K562 (cell line): Measurements from ENCODE around the gene TEAD4. TPM values are rescaled to one million over a fixed set of nuclear protein-coding genes. Genes with fewer than 3 reads are reported as not detected.

Source experiments
- ATAC-seq: fragments of 200-7000 bp; cut with Tn5 transposase; 3 replicates; pipeline ENCODE4 v1.9.1; 2020; ENCODE audit warnings: moderate library complexity
- BruUV-seq: library from RNA; stranded (reverse); fragments of 400-500 nt; replicated peaks from 2 replicates; lab custom pipeline; 2021; lab: Mats Ljungman, UMichigan
- CTCF ChIA-PET: fragments of 300-600 bp; formaldehyde crosslinking; extraction: SDS; loops from one replicate; lab custom pipeline; 2021; ENCODE audit warnings: low intra/inter-chr PET ratio; lab: Yijun Ruan, JAX
- POLR2A ChIA-PET: fragments of 300-600, 350-650 bp; sonication (Branson Sonifier 250); formaldehyde crosslinking; extraction: SDS; loops from one replicate; lab custom pipeline; 2021; ENCODE audit warnings: antibody characterized with exemption, inconsistent platforms; lab: Yijun Ruan, JAX
- DNase-seq, 4 experiments: peaks; one replicate each; pipeline versions ENCODE4 v3.0.0 to v3.0.0-alpha.2; 2011 to 2018; ENCODE audit warnings: low spot score in 3 of 4, mixed read lengths in 3 of 4; ENCODE audit errors: extremely low read depth in 1 of 4
- FAIRE-seq: peaks from 2 replicates; lab custom pipeline; 2011; peaks lifted over from hg19 to GRCh38; lab: Jason Lieb, UNC
- H2AFZ ChIP-seq: 2 replicates; pipeline ENCODE4 v1.6.0; 2011; ENCODE audit warnings: low read depth, low read length, control low read depth, inconsistent platforms
- H3K27ac ChIP-seq: fragments of 200-600 bp; 3 replicates; pipeline ENCODE4 v1.8.0; 2011; ENCODE audit warnings: low read depth, mild to moderate bottlenecking, control low read depth, inconsistent platforms, low read length, moderate library complexity, mixed read lengths; ENCODE audit errors: extremely low read depth
- H3K27me3 ChIP-seq, 2 experiments: fragments of 300-600 bp in 1 of 2; 2 replicates in 1 of 2; 3 replicates in 1 of 2; pipeline versions ENCODE4 v1.6.0 to v1.8.0; 2011; ENCODE audit warnings: inconsistent platforms in 2 of 2, low read length in 2 of 2, mild to moderate bottlenecking in 1 of 2, mixed read lengths in 1 of 2, moderate library complexity in 1 of 2; ENCODE audit not compliant: control insufficient read depth in 2 of 2, insufficient read depth in 2 of 2
- H3K36me3 ChIP-seq: fragments of 300-600 bp; 3 replicates; pipeline ENCODE4 v1.8.0; 2011; ENCODE audit warnings: mild to moderate bottlenecking, low read length, inconsistent platforms; ENCODE audit not compliant: control insufficient read depth, insufficient read depth
- H3K4me1 ChIP-seq, 2 experiments: fragments of 200-600 bp in 1 of 2; replicated peaks in 1 of 2; 2 replicates in 1 of 2; 3 replicates in 1 of 2; pipeline versions ENCODE4 v1.5.1 to v1.8.0; 2011; ENCODE audit warnings: inconsistent platforms in 2 of 2, low read length in 2 of 2, mild to moderate bottlenecking in 1 of 2, mixed read lengths in 1 of 2, moderate library complexity in 1 of 2; ENCODE audit not compliant: control insufficient read depth in 2 of 2, insufficient read depth in 2 of 2
- H3K4me2 ChIP-seq: 2 replicates; pipeline ENCODE4 v1.6.1; 2011; ENCODE audit warnings: low read length, control low read depth, inconsistent platforms, mixed read lengths; ENCODE audit not compliant: insufficient read depth
- H3K4me3 ChIP-seq: fragments of 200-600 bp; sonication (generic), shearing (Covaris generic); 2 replicates; pipeline ENCODE4 v1.5.1; 2016; ENCODE audit warnings: control low read depth, inconsistent platforms
- H3K79me2 ChIP-seq: fragments of 200-600 bp; 3 replicates; pipeline ENCODE4 v1.8.0; 2011; ENCODE audit warnings: low read length, inconsistent platforms; ENCODE audit not compliant: control insufficient read depth, insufficient read depth
- H3K9ac ChIP-seq, 2 experiments: 2 replicates each; pipeline versions ENCODE4 v1.6.0 to v1.6.1; 2011; ENCODE audit warnings: low read depth in 2 of 2, low read length in 2 of 2, control low read depth in 1 of 2, inconsistent platforms in 1 of 2, mild to moderate bottlenecking in 1 of 2, mixed read lengths in 1 of 2; ENCODE audit not compliant: insufficient read depth in 1 of 2
- H3K9me1 ChIP-seq: one replicate; pipeline ENCODE4 v1.6.0; 2011; ENCODE audit warnings: inconsistent platforms, mild to moderate bottlenecking, low read length, moderate library complexity; ENCODE audit not compliant: control insufficient read depth, insufficient read depth
- H3K9me3 ChIP-seq: replicated peaks from 2 replicates; pipeline ENCODE4 v1.5.1; 2011; ENCODE audit warnings: low read depth, low read length, inconsistent platforms; ENCODE audit not compliant: control insufficient read depth, insufficient read depth
- H4K20me1 ChIP-seq: replicated peaks from 2 replicates; pipeline ENCODE4 v1.6.1; 2011; ENCODE audit warnings: low read length, inconsistent platforms, mixed read lengths; ENCODE audit not compliant: control insufficient read depth, insufficient read depth
- CHD4 ChIP-seq: fragments of 200-600 bp; sonication (generic); IDR thresholded peaks from 3 replicates; pipeline ENCODE4 v1.6.1; 2012; ENCODE audit warnings: low read depth, mild to moderate bottlenecking, mixed read lengths, low read length, inconsistent platforms; ENCODE audit not compliant: insufficient read depth, insufficient replicate concordance, poor library complexity, severe bottlenecking
- ELF1 ChIP-seq: fragments of 200-800 bp; sonication (Bioruptor generic); IDR thresholded peaks from 2 replicates; pipeline ENCODE4 v1.6.1; 2016; ENCODE audit warnings: missing genetic modification characterization, missing compliant biosample characterization
- NCOA2 ChIP-seq, 2 experiments: fragments of 450-650 bp; IDR thresholded peaks; 2 replicates each; pipeline ENCODE4 v1.6.1; 2018; ENCODE audit warnings: mild to moderate bottlenecking in 2 of 2, moderate library complexity in 1 of 2; ENCODE audit not compliant: partially characterized antibody in 2 of 2
- SMARCC2 ChIP-seq: fragments of 450-650 bp; IDR thresholded peaks from 2 replicates; pipeline ENCODE4 v1.6.1; 2017; ENCODE audit warnings: antibody characterized with exemption, moderate library complexity, mild to moderate bottlenecking, low read depth
- SREBF1 ChIP-seq: fragments of 150-350 bp; IDR thresholded peaks from 2 replicates; pipeline ENCODE4 v1.6.1; 2014; ENCODE audit warnings: antibody characterized with exemption, low read depth, low read length, borderline replicate concordance
- TOE1 ChIP-seq, 2 experiments: fragments of 450-650 bp in 1 of 2; sonication (generic) in 1 of 2; formaldehyde crosslinking in 1 of 2; IDR thresholded peaks; 2 replicates each; pipeline versions ENCODE4 v1.7.1 to v1.8.0; 2016 to 2022; ENCODE audit warnings: borderline replicate concordance in 2 of 2, mild to moderate bottlenecking in 2 of 2, antibody characterized with exemption in 1 of 2, inconsistent platforms in 1 of 2, low read depth in 1 of 2, missing genetic modification reagents in 1 of 2, moderate library complexity in 1 of 2
- ZBED1 ChIP-seq: IDR thresholded peaks from 2 replicates; pipeline ENCODE4 v1.6.1; 2014
- ZNF324 ChIP-seq: fragments of 250-450 bp; sonication (Bioruptor Pico); IDR thresholded peaks from 2 replicates; pipeline ENCODE4 v1.4.0; 2020; ENCODE audit warnings: mild to moderate bottlenecking
- ZNF785 ChIP-seq: fragments of 250-450 bp; sonication (Bioruptor Pico); IDR thresholded peaks from 2 replicates; pipeline ENCODE4 v1.4.0; 2020; ENCODE audit warnings: mild to moderate bottlenecking
- WGBS: fragments of 100-300 bp; shearing (Covaris generic); methylation state at CpG from one replicate; pipeline ENCODE4 v1.1.6; 2016; ENCODE audit warnings: low coverage, mixed read lengths; ENCODE audit not compliant: insufficient coverage; ENCODE audit errors: missing lambda C conversion rate; 5-methylcytosine and 5-hydroxymethylcytosine counted together
- in situ Hi-C: fragments of 300-500 bp; cut with MboI; formaldehyde crosslinking; loops from 4 replicates; pipeline ENCODE4 v1.15.0; 2018; ENCODE audit warnings: inconsistent platforms, mixed read lengths
- intact Hi-C: fragments of 100-400 bp; cut with micrococcal nuclease; formaldehyde crosslinking; loops from 2 replicates; pipeline ENCODE4 v1.14.2; 2022
- polyA plus RNA-seq, 8 experiments: library from polyadenylated mRNA; depleted of rRNA in 4 of 8; stranded (reverse) in 5 of 8; unstranded in 3 of 8; fragments of >200 nt; fragmentation: Nextera tagmentation in 2 of 8; fragmentation: Illumina TruSeq in 1 of 8; extraction: Ambion mirVana in 2 of 8; extraction: Trizol in 1 of 8; gene quantifications; 2 replicates each; pipeline versions ENCODE4 v1.2.1 to v1.2.3, GENCODE V29; 2011 to 2014; ENCODE audit warnings: inconsistent platforms in 1 of 8, missing spikeins in 1 of 8
- total RNA-seq, 7 experiments: library from RNA; depleted of rRNA in 6 of 7; stranded (reverse); fragments of >200 nt in 6 of 7; fragmentation: Illumina TruSeq in 2 of 7; extraction: Trizol in 2 of 7; gene quantifications; 2 replicates each; pipeline versions ENCODE4 v1.2.1 to v1.2.3, GENCODE V29; 2011 to 2021; ENCODE audit warnings: low replicate concordance in 1 of 7
- TF ChIP-seq, protein P1 (sequence below): fragments of 200-400 bp; formaldehyde crosslinking; IDR thresholded peaks from 2 replicates; pipeline ENCODE4 v1.6.1; 2017; ENCODE audit warnings: mild to moderate bottlenecking, low read depth, low read length, moderate library complexity
- TF ChIP-seq, protein P2 (sequence below): IDR thresholded peaks from 2 replicates; pipeline ENCODE4 v1.6.1; 2011; ENCODE audit warnings: borderline replicate concordance, low read depth, mild to moderate bottlenecking, moderate library complexity, low read length; ENCODE audit not compliant: insufficient read depth, poor library complexity, severe bottlenecking
- TF ChIP-seq, protein P3 (sequence below): IDR thresholded peaks from 3 replicates; pipeline ENCODE4 v1.6.1; 2011; ENCODE audit warnings: borderline replicate concordance, mild to moderate bottlenecking, moderate library complexity; ENCODE audit not compliant: insufficient read length; ENCODE audit errors: extremely low read depth

The TEAD4 gene
- total and polyA plus RNA-seq, 9 of the 15 experiments (the other 6 are each of a cell fraction or from before 2014, with no cell fraction given): 0.82 to 40.0 (median 17.0) TPM

GRCh38 chr12:3046441-3047200, 87.4 kb downstream of the TEAD4 start:
- peaks cover 7% of the 10 kb centered on the region; the same call in 1 of the 2 replicates for H4K20me1 ChIP-seq
- FAIRE-seq (no peak), ATAC-seq (no peak), DNase-seq (peak in 1 of 4 experiments; percentile 1)
- in situ Hi-C loops (no loop called here), intact Hi-C loops (no loop called here)
- H3K4me2 ChIP-seq: no peak overlapping the region
- no peaks in the 10 kb centered on the region for H3K79me2 ChIP-seq
- no peaks in the 10 kb centered on the region for H3K9me1 ChIP-seq
- H3K27me3 ChIP-seq: peaks cover 2 to 5% of the 10 kb centered on the region in 2 experiments; a peak in 2 of 5 replicates
- ChIA-PET CTCF (no interaction called here), POLR2A (interaction anchor here (0.6 kb wide), 2 partner anchors 9 to 29 kb away, joined by 3 read pairs; no protein-coding TSS in a partner anchor)
- H3K4me3 ChIP-seq: no peak overlapping the region
- 20% methylated on average over 17 of the region's 17 CpGs for WGBS
- H3K9ac ChIP-seq: no peak overlapping the region
- H3K27ac ChIP-seq: no peak overlapping the region
- H3K9me3 ChIP-seq: no peaks in the 10 kb centered on the region
- no peak overlapping the region for H2AFZ ChIP-seq
- no TSS peak for BruUV-seq
- H3K36me3 ChIP-seq: peaks cover 4% of the 10 kb centered on the region; the same call in 1 of the 3 replicates
- H3K4me1 ChIP-seq: no peaks in the 10 kb centered on the region; a peak in 1 of 5 replicates
- TF ChIP-seq NCOA2 (IDR thresholded peaks at IDR 0.05; ENCODE audit: partially characterized antibody in 2 of 2) (no peak), ZBED1 (no peak), SMARCC2 (no peak), ELF1 (tag) (no peak), ZNF324 (CRISPR knock-in tag) (no peak), SREBF1 (no peak), ZNF785 (CRISPR knock-in tag) (no peak), TOE1 (IDR thresholded peaks at IDR 0.05; ENCODE audit: borderline replicate concordance) (no peak), TOE1 (CRISPR knock-in tag; IDR thresholded peaks at IDR 0.05; ENCODE audit: borderline replicate concordance, low read depth) (no peak), CHD4 (no peak)
- TF ChIP-seq, protein P1, sequence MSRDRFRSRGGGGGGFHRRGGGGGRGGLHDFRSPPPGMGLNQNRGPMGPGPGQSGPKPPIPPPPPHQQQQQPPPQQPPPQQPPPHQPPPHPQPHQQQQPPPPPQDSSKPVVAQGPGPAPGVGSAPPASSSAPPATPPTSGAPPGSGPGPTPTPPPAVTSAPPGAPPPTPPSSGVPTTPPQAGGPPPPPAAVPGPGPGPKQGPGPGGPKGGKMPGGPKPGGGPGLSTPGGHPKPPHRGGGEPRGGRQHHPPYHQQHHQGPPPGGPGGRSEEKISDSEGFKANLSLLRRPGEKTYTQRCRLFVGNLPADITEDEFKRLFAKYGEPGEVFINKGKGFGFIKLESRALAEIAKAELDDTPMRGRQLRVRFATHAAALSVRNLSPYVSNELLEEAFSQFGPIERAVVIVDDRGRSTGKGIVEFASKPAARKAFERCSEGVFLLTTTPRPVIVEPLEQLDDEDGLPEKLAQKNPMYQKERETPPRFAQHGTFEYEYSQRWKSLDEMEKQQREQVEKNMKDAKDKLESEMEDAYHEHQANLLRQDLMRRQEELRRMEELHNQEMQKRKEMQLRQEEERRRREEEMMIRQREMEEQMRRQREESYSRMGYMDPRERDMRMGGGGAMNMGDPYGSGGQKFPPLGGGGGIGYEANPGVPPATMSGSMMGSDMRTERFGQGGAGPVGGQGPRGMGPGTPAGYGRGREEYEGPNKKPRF: no peak
- TF ChIP-seq, protein P2, sequence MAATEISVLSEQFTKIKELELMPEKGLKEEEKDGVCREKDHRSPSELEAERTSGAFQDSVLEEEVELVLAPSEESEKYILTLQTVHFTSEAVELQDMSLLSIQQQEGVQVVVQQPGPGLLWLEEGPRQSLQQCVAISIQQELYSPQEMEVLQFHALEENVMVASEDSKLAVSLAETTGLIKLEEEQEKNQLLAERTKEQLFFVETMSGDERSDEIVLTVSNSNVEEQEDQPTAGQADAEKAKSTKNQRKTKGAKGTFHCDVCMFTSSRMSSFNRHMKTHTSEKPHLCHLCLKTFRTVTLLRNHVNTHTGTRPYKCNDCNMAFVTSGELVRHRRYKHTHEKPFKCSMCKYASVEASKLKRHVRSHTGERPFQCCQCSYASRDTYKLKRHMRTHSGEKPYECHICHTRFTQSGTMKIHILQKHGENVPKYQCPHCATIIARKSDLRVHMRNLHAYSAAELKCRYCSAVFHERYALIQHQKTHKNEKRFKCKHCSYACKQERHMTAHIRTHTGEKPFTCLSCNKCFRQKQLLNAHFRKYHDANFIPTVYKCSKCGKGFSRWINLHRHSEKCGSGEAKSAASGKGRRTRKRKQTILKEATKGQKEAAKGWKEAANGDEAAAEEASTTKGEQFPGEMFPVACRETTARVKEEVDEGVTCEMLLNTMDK: no peak
- TF ChIP-seq, protein P3, sequence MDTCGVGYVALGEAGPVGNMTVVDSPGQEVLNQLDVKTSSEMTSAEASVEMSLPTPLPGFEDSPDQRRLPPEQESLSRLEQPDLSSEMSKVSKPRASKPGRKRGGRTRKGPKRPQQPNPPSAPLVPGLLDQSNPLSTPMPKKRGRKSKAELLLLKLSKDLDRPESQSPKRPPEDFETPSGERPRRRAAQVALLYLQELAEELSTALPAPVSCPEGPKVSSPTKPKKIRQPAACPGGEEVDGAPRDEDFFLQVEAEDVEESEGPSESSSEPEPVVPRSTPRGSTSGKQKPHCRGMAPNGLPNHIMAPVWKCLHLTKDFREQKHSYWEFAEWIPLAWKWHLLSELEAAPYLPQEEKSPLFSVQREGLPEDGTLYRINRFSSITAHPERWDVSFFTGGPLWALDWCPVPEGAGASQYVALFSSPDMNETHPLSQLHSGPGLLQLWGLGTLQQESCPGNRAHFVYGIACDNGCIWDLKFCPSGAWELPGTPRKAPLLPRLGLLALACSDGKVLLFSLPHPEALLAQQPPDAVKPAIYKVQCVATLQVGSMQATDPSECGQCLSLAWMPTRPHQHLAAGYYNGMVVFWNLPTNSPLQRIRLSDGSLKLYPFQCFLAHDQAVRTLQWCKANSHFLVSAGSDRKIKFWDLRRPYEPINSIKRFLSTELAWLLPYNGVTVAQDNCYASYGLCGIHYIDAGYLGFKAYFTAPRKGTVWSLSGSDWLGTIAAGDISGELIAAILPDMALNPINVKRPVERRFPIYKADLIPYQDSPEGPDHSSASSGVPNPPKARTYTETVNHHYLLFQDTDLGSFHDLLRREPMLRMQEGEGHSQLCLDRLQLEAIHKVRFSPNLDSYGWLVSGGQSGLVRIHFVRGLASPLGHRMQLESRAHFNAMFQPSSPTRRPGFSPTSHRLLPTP: no peak
